T-helper 1 cell treated with Interleukin-12 subunit alpha and Interleukin-12 subunit beta and Interleukin-4 antibody, amounts not matched to agents 30 ng/mL and 1 ng/mL, for 36 hours (primary cell): ENCODE measurements around the gene ABCC5. TPM values are rescaled to one million over a fixed set of nuclear protein-coding genes. Genes with fewer than 3 reads are reported as not detected.
"Not testable (repeated sequence)": the region's sequence is repeated elsewhere in the genome, so short reads cannot be mapped to it uniquely, and the experiment has no call there.

ENCODE experiments used
- intact Hi-C: fragments of 100-400 bp; cut with micrococcal nuclease; formaldehyde crosslinking; loops from one replicate; pipeline ENCODE4 v1.15.1; 2024
- total RNA-seq: library from RNA; stranded (reverse); gene quantifications from 2 replicates; pipeline ENCODE4 v1.2.3, GENCODE V29; 2022

ABCC5 gene
- total RNA-seq, 1 donor from 2014 or later, result 22.4 TPM

DNA sequence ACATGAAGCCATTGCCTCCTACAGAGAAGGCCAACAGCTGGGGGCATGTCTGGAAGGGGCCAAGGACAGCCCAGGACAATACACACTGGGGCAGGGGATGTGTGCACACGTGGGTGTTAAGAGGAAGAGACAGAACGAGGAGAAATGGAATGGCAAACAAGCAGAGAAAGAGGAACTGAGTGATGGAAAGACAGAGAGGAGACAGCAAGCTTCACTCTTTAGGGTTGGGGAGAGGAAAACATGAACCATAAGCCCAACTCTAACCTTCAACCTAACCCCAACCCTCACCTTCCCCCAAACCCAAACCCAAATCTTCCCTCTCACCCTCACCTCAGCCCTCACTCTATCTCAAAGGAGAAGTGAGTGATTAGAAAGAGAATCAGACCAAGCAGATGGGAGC is 121.1 kb downstream of the ABCC5 start:
- intact Hi-C loops, result loop anchor here (10.0 kb wide), 1 partner anchor 618 kb away; no protein-coding TSS in a partner anchor

DNA sequence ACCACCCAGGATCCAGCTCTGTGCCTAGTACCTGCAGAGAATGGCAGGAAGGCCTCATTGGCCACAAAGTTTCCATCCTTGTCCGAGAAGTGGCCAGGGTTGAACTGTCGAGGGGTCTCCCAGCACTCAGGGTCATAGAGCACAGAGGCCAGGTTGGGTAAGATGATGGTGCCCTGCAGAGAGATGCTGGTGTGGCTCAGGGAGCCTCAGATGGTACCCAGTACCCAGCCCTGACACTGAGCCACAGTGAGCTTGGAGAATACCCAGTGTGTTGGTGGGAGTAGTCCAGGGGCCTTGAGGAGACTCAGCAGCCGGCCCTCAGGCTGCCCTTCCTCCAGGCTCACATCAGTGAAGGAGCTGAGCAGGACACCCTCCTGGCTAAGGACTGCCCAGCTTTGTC is 121.5 kb downstream of the ABCC5 start:
- intact Hi-C loops, result loop anchor here (10.0 kb wide), 1 partner anchor 619 kb away; no protein-coding TSS in a partner anchor

DNA sequence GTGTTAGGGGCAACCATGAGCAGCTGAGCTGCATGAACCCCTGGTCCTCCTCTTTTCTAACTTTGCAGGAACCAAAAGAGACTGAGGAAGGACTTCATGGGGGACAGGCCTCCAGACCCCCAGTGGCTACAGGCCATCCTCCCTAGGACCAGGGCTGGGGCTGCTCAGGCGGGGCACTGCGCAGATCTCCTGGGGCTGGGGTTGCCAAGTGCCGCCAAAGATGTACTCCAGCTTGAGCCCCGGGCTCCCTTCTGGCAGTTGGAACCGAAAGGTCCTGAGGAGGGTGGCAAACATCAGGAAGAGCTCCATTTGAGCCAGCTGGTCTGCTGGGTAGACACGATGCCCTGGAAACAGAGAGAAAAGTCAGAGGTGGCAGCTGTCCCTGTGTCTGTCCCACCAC is 121.9 kb downstream of the ABCC5 start:
- intact Hi-C loops, result loop anchor here (1.0 to 10.0 kb wide), 8 partner anchors 11 to 649 kb away; partner anchors contain the start of genes ABCC5, EIF2B5 and PARL

DNA sequence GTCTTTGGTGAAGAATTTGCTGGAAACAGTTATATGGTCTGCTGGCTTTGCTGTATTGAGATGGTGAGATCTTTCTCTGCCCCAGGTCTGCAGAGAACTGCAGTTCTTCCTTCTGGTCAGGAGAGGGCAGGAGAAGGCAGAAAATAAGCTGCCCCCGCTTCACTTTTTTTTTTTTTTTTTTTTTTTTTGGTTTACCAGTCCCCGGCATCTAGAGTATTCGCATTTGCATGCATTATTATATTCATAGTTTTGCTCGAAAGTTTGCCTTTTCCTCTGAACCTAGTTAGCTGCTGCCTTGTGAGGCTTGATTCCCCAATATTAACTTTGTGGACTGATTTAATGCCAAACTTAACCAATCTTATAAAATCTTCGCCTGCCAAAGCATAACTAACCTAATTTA is 122.4 kb downstream of the ABCC5 start:
- intact Hi-C loops, result loop anchor here (1.0 to 10.0 kb wide), 8 partner anchors 11 to 649 kb away; partner anchors contain the start of genes ABCC5, EIF2B5 and PARL

DNA sequence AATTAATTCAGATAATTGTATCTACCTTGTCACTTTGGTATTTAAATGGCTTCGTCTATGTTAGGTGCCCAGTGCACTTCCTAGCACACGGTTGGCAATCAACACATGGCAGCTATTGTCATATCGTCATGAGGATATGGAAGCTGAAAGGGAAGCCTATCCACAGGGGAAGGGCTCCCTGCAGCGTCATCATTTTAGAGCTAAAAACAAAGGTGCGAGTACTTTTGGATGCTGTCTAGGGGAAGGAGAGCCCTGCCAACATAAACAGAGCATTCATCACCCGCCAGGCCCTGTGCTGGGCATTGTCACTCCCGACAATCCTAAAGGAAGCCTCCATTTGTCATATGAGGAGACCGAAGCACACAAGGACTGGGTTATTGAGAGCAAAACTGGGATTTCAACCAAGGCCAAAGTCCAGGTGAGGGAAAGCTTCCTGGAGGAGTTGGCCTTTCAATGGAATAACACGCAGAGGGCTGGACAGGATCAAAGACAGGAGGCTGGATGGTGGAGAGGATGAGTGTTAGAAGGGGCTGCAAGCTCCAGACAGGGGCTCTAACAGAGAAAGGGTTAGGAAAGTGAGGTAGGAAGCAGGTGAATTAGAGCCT is 125.0 kb downstream of the ABCC5 start:
- intact Hi-C loops, result loop anchor here (10.0 kb wide), 1 partner anchor 622 kb away; no protein-coding TSS in a partner anchor

DNA sequence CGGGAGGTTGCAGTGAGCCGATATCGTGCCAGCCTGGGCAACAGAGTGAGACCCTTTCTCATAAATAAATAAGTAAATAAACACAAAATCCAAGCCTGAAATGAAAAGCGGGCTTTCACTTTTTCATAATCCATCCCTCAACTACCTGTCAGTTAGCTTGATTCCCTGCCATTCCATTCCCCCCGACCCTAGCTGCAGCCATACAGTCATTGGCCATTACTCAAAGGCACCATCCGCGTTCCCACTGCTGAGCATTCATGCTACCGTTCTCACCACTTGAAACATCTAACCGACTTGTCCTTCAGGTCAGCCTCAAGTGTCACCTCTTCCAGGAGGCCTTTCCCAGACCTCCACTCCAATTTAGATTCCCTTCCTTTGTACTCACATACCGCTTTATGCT is 131.9 kb downstream of the ABCC5 start:
- intact Hi-C loops, result loop anchor here (1.0 to 10.0 kb wide), 7 partner anchors 187 to 1609 kb away; partner anchors contain the start of genes ATP11B, B3GNT5 and TMEM41A

DNA sequence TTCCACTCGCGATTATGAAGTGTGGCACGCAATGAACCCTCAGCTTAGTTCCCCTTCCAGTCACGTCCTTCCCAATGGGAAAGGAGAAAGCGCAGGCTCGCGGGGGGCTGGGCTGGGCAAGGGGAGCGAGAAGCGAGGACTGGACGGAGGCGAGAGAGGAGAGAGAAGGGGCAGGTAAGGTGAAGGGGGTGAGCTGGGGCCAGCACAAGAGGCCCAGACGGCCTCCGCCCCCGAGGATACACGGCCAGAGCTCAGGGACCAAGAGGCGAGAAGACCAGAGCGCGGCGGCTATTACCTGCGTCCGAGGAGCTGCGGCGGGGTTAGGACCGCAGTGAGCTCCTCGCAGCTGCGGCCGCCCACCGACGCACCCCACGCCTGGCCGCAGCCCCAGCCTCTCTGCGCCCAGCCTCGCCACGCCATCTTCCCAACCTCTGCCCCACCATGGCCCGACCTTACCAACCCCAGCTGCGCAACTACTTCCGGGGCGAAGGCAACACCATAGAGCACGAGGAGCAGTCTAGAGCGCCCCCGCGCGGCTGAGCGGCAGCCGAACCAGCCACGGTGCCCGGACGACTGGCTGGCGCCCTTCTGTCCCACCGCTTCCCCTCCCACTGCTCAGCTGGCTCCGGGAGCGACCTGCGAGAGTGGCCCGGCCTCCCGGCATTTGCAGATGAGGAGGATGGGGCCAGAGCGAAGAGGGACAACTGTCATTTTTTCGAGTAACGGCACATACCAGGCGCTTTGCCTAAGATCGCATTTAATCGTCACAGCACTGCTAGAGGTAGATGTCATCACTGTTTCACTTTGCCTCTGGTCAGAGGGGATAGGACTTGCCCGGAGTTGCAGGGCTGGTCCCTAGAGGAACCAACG is 133.0 kb downstream of the ABCC5 start, which contains the start of gene PARL:
TSS of gene PARL (minus strand) at position 454 of the 870 bp plus-strand sequence. CDS start at position 420, 34 bp downstream.
- intact Hi-C loops, result loop anchor here (1.0 to 10.0 kb wide), 24 partner anchors 11 to 1610 kb away; partner anchors contain the start of genes ABCC5, AP2M1, ATP11B and B3GNT5

DNA sequence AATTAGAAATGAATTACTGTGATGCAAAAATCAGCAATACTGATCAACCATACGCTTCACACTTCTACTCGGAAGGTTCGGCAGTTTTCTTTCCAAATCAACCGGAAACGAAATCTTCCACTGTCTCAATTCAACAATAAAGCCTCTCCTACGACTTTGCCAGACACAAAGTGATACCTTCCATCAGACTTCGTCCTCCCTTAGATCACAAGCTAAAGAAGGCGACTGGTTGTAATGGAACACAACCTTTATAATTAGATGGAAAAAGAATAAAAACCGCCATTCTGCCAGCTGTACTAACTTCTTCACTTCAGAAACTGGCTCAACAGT is 133.6 kb downstream of the ABCC5 start:
- intact Hi-C loops, result loop anchor here (1.0 to 10.0 kb wide), 23 partner anchors 11 to 1611 kb away; partner anchors contain the start of genes ABCC5, AP2M1, ATP11B and B3GNT5

DNA sequence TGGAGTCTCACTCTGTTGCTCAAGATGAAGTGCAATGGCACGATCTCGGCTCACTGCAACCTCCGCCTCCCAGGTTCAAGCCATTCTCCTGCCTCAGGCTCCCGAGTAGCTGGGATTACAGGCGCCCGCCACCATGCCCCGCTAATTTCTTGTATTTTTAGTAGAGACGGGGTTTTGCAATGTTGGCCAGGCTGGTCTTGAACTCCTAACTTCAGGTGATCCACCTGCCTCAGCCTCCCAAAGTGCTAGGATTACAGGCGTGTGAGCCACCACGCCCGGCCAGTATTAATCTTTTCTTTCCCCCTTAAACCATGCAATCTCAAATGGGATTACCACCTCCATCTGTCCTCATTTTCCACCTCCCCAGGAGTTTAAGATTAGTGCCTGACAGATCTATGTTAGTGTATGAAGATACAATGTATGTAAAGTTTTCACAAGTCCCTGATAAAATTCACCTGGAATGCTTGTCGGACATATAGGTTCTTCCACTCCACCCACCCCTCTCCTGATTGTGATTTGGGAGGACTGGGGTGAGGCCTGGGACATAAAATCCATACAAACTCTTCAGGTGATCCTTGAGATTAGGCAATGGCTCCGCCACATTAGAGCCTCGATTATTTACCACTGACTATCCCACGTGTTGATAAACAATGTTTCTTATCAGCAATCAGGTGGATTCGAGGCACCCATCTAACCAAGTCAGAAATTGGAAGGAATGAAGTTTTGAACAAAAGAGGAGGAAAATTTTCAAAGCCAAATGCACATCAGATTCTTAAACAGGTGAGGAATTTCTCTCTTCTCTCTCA is 134.2 kb downstream of the ABCC5 start:
- intact Hi-C loops, result loop anchor here (1.0 to 10.0 kb wide), 23 partner anchors 12 to 1611 kb away; partner anchors contain the start of genes ABCC5, AP2M1, ATP11B and B3GNT5

DNA sequence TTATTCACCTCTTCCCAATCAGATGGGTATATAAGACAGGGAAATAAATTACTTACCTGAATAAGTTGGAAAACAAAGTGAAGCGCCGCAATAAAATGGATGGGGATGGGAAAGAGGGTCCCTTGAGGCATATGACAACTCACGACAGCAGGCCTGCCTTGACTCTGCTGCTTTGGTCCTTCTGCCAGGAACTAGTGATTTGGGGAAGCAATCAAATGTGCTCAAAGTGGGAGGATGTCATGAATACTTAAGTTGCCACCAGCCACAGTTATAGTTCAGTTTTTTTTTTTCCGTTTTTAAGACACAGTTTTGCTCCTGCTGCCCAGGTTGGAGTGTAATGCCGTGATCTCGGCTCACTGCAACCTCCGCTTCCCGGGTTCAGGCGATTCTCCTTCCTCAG is 137.6 kb downstream of the ABCC5 start:
- intact Hi-C loops, result loop anchor here (5.0 to 10.0 kb wide), 7 partner anchors 277 to 1615 kb away; partner anchors contain the start of genes B3GNT5, DVL3, MAGEF1 and TMEM41A

DNA sequence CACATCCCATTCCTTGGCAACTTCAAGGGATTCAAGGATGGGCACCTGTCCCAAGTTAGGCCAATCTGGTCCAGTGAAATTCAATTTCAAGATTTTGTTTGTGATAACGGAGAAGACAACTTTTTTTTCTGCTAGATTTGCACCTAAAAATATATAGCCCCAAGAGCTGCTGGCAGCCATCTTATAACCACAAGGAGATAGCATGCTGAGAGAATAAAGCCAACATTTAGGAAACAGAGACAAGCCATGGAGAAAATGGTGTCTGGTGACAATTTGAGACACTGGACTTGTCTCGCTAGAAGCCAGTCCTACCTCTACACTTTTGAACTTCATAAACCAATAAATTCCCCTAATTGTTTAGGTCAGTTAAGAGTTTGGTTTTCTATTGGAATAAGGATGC is 138.4 kb downstream of the ABCC5 start:
- intact Hi-C loops, result no loop called here

DNA sequence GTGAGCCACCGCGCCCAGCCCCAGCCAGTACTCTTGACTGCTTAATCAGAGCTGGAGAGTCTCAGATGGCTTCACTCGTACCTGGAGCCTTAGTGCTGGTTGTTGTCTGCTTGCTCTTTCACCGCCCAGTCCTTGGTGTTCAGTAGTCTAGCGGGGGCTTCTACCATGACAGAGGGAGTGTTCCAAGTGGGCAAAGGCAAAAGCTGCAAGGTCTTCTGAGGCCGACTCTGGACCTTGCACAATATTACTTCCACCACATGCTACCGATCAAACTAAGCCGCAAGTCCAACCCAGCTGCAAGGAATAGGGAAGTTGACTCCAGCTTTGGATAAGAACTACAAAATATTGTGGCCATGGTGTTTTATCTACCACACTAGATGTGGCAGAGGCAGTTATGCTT is 139.6 kb downstream of the ABCC5 start:
- intact Hi-C loops, result no loop called here

DNA sequence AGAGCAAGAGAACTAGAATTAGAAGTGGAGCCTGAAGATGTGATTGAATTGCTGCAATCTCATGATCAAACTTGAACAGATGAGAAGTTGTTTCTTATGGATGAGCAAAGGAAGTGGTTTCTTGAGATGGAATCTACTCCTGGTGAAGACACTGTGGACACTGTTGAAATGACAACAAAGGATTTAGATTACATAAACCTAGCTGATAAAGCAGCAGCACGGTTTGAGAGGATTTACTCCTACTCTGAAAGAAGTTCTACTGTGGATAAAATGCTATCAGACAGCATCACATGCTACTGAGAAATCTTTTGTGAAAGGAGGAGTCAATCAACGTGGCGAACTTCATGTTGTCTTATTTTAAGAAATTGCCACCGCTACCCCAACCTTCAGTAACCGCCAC is 140.5 kb downstream of the ABCC5 start:
- intact Hi-C loops, result not testable (repeated sequence)

DNA sequence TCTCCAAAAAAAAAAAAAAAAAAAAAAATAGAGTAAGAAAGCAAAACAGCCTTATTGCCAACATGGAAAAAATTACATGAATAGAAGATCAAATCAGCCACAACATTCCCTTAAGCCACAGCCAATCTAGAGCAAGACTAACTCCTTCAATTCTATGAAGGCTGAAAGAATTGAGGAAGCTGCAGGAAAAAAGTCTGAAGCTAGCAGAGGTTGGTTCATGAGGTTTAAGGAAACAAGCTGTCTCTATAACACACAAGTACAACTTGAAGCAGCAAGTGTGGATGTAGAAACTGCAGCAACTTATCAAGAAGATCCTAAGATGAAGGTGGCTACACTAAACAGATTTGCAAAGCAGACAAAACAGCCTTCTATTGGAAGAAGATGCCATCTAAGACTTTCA is 142.3 kb downstream of the ABCC5 start:
- intact Hi-C loops, result no loop called here

DNA sequence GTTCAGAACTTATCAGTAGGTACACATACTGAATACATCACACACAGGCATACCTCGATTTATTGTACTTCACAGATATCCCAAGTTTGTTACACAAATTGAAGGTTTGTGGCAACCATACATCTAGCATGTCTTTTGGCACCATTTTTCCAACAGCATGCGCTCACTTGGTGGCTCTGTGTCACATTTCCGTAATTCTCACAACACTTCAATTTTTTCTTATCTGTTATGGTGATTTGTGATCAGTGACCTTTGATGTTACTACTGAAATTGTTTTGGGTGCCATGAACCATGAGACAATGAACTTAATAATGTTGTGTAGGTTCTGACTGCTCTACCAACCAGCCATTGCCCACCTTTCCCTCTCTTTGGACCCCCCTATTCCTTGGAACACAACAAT is 143.8 kb downstream of the ABCC5 start:
- intact Hi-C loops, result no loop called here

DNA sequence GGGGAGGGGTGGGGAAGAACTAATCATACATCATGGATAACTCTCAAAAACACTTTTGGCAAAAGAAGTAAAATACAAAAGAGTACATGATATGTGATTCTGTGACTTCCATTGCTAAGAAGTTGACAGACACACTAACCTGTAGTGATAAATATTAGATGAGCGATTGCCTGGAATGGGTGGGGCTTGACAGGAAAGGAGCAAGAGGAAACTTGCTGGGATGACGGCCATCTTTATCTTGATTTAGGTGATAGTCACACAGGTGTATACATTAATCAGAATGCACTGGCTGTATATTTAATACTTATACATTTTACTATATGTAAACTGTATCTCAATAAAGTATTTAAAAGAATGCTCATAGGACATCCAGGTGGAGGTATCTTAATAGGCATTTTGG is 146.1 kb downstream of the ABCC5 start:
- intact Hi-C loops, result no loop called here

DNA sequence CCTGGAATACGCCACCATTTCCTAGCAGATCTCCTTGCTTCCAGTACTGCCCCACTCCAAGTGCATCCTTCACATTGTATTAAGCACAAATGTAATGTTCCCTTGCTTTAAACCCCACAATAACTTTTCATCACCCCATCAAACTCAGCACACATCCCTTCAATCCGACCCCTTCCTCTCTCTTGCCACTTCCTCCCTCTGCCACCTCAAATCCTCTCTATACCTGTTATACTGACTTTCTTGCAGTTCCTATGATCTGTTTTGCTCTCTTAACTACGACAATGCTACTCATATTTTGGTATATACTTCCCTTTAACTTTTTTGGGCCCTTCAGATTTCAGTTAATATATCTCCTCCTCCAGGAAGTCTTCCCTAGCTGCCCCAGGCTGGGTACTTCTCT is 147.1 kb downstream of the ABCC5 start:
- intact Hi-C loops, result no loop called here
